Measurements from ENCODE around the gene ELOVL1.

ELOVL1 gene

DNA sequence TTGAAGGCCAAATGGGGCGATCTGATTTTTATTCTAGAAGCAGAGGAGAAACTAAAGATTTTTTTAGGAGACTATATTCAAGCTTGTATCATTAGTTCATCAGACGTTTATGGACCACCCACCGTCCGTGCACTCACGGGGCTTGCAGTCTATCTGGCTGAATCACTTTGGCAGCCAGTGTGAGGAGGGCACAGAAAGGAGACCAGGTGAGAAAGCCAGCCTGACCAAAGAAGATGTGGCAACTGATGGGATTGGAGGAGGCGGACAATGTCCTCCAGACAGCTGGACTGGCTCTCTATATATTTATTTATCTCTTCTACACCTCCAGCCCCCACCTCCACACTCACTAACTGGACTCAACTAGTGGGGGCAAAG, 822 bp upstream of the ELOVL1 start:
- no peak for DNase-seq (ENCODE audit: extremely low read depth, low read depth)
- TF ChIP-seq, protein P1, sequence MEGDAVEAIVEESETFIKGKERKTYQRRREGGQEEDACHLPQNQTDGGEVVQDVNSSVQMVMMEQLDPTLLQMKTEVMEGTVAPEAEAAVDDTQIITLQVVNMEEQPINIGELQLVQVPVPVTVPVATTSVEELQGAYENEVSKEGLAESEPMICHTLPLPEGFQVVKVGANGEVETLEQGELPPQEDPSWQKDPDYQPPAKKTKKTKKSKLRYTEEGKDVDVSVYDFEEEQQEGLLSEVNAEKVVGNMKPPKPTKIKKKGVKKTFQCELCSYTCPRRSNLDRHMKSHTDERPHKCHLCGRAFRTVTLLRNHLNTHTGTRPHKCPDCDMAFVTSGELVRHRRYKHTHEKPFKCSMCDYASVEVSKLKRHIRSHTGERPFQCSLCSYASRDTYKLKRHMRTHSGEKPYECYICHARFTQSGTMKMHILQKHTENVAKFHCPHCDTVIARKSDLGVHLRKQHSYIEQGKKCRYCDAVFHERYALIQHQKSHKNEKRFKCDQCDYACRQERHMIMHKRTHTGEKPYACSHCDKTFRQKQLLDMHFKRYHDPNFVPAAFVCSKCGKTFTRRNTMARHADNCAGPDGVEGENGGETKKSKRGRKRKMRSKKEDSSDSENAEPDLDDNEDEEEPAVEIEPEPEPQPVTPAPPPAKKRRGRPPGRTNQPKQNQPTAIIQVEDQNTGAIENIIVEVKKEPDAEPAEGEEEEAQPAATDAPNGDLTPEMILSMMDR (IDR thresholded peaks at IDR 0.05; ENCODE audit: low read depth, low read length): no peak

GRCh38 chr1:43367026-43367903, 546 bp downstream of the ELOVL1 start:
- TF ChIP-seq, protein P1 (IDR thresholded peaks at IDR 0.05; ENCODE audit: low read depth, low read length): no peak
- no peak for DNase-seq (ENCODE audit: extremely low read depth, low read depth)

- TF ChIP-seq, protein P1 (IDR thresholded peaks at IDR 0.05; ENCODE audit: low read depth, low read length): no peak
- no peak for DNase-seq (ENCODE audit: extremely low read depth, low read depth)
Measured at GRCh38 chr1:43366601-43367025, 1.2 kb downstream of the ELOVL1 start.

GRCh38 chr1:43366179-43366578, 1.6 kb downstream of the ELOVL1 start:
- TF ChIP-seq, protein P1 (IDR thresholded peaks at IDR 0.05; ENCODE audit: low read depth, low read length): no peak
- DNase-seq (ENCODE audit: extremely low read depth, low read depth): no peak

DNA sequence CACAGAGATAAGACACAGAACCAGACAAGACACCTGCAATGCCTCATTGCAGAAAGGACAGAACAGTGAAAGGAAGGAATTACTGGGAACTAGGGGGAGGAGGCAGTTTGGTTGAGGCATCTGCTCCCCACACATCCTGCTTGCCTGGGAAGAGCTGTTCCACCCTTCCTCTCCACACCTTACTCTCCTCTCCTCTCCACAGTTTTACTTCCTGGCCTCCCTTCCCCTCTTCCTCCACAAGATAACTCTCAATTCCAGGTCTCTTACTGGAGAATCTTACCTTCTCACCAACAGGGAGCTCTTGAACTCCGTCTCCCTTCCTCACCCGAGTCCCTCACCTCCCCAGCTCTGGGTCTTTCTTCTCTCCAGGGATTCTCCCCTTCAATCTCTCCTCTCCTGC, 2.1 kb downstream of the ELOVL1 start:
- DNase-seq (ENCODE audit: extremely low read depth, low read depth): no peak
- TF ChIP-seq, protein P1 (IDR thresholded peaks at IDR 0.05; ENCODE audit: low read depth, low read length): no peak

- DNase-seq (ENCODE audit: extremely low read depth, low read depth): no peak
- TF ChIP-seq, protein P1 (IDR thresholded peaks at IDR 0.05; ENCODE audit: low read depth, low read length): no peak
Measured at GRCh38 chr1:43363935-43364525, 3.8 kb downstream of the ELOVL1 start.

DNA sequence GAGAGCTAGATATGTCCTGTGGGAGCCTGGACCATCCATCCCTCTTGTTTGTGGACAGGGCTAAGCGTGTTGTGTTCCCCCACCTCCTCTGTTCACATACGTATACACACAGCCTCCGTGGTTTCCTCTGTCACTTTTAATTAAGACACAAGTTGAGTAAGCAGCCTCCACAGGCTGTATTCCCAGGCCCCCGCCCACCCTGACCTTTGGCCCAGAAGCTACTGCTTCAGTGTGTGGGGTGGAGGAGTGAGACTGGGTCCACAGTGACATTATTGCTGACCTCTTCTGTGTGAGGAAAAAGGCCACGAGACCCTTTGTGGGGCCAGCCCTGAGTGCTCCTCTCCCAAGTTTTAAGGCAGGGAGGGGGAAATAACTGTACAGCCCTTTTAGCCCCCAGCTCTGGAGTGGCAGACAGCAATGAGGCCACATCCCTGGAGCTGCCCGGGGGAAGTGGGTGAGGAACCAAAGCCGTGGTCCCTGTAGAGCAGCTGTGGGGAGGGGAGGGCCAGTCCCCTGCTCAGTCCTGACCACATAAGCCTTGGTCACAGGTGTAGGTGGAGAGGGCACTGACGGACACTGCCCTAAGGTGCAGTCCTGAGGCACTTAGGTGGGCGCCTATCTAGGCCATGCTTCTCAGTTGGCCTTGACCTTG, 4.4 kb downstream of the ELOVL1 start:
- TF ChIP-seq, protein P1 (IDR thresholded peaks at IDR 0.05; ENCODE audit: low read depth, low read length): no peak

More for the DNA sequence above, 4.4 kb downstream of the ELOVL1 start:
- DNase-seq (ENCODE audit: extremely low read depth, low read depth): no peak
